ENCODE data around the gene NT5DC4. TPM values are rescaled to one million over a fixed set of nuclear protein-coding genes. Genes with fewer than 3 reads are reported as not detected.

Gene NT5DC4
- total RNA-seq, 1 donor from 2014 or later = not detected

GRCh38 chr2:112724591-112725525 is 4.0 kb downstream of the NT5DC4 start:
- no peak for ATAC-seq

DNA sequence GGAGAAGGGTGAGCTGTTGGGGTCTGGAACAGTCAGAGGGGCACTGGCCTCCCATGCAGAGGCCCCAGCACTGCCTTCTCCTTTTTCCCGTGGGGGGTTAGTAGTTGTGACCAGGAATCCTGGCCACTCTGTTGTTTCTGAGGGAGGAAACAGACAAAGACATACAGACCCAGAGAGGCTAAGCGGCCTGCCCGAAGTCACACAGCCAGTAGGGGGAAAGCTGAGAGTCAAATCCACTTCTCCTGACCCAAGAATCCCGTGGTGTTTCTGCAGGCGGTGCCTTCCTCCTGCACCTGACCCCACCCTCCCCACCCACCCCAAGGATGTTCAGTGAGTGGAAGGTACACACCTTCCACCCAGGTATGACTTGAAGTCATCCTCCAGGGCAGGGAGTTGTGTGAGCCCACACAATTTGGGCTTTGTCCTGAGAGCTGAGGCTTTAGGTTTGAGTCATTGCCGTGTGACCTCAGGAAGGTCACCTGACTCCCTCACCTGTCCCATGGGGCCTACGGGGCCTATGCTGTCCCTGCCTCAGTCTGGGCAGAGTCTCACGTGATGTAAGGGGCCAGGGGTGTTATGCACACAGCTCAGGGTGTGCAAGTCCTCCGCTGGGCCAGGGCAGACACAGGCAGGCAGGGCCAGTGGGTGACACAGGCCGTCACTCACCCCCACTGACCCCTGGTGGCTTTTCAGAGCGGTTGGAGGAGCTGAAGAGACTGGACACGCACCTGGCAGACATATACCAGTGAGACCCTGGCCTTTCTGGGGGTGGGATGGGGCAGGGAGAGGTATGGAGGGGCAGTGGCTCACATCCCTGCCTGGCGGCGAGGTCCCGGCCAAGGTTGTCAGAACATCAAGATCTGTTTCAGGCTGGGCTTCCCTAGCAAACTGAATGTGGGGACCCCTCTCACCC is 5.0 kb downstream of the NT5DC4 start:
- peak; percentile 50 for ATAC-seq

- ATAC-seq = peak; percentile 94
These were observed 5.8 kb downstream of the NT5DC4 start for GRCh38 chr2:112726487-112727190.

DNA sequence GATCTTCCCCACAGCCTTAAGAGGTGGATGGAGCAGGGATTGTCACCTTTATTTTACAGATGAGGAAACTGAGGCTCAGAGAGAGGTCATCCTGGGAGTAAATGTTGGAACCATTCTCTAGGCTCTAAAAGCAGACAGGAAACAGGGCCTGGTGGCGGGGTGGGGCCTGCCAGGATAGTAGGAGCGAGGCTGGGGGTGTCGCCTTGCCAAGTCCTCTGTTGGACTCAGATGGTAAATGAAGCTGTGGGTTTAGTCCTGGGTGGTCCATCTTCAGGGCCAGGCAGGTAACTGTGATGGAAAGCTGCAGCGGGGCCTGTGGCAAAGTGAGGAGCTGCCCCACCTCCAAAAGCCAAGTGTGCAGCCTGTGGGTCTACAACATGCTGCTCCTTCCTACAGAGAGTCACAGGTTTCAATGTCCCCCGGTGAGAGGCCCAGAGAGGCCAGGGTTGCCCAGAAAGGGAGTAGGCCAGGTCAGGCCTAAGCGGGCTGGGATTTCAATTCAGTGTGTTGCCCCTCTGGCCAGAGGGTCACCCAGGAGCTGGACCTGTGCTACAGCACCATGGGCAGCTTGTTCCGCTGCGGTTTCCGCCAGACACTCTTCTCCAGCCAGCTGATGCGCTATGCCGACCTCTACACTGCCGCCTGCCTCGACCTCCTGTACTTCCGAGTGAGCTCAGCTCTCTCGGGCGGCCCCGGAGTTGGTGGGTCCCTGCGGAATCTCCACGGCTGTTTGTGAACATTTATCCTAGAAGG is 6.6 kb downstream of the NT5DC4 start:
- no peak for ATAC-seq

- ATAC-seq = no peak
These were observed 7.2 kb downstream of the NT5DC4 start for GRCh38 chr2:112728029-112728362.

DNA sequence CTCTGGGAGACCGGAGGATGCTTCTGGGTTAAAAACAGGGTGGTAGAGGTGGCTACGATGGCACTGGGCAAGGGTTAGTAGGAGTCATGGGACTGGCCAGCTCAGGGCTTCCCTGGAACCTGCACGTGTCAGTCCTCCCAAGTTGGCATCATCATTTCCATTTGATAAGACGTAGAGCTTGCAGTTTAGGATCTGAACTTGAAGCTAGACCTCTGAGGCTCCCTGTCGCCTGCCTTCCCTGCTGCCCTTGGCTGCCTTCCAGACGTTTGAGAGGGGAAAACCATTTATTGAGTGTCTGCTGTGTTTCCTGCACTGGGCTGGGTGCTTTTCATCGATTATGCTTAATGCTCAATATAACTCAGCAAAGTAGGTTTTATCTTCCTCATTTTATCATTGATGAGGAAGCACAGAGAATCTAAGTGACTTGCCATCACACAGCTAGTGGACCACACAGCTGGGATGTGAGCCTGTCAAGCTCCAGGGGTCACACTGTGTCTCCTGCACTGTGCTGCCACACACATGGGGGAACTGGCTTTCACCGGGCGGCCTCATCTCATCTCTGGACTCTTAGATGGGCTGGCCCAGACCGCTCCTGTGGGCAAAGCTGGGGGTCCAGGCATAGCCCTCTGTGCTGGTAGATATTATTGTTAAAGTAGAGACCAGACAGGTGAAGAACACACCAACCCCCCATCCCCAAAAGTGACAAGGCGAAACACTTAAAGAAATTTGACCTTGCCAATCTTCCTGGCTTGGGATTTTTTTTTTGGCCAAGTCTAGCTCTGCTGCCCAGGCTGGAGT is 7.8 kb downstream of the NT5DC4 start:
- no peak for ATAC-seq

- no peak for ATAC-seq
These were observed 9.4 kb downstream of the NT5DC4 start for GRCh38 chr2:112730216-112730615.

GRCh38 chr2:112730791-112731190 is 10.0 kb downstream of the NT5DC4 start:
- ATAC-seq = no peak

DNA sequence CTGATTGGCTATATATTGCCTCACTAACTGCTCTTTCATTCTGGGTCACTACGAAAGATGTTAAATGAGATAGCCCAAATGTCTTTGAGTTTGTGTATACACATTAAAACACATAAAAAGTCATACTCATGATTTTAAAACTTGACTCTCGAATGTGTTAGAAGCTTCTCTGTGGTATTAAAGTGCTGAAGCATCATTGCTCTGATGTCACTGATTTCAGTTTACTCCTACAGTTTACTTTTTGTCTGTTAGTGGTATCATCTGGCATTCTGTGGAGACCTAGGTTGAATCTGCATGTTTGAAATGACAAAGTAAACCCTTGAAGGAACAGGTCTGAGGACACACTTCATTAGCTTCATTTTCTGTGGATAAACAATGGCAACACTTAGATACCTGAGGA is 10.7 kb downstream of the NT5DC4 start:
- ATAC-seq = no peak

- ATAC-seq = no peak
These were observed 12.6 kb downstream of the NT5DC4 start for GRCh38 chr2:112733456-112733855.

- ATAC-seq = no peak
These were observed 13.1 kb downstream of the NT5DC4 start for GRCh38 chr2:112733871-112734270.

GRCh38 chr2:112737542-112738232 is 16.9 kb downstream of the NT5DC4 start:
- no peak for ATAC-seq

DNA sequence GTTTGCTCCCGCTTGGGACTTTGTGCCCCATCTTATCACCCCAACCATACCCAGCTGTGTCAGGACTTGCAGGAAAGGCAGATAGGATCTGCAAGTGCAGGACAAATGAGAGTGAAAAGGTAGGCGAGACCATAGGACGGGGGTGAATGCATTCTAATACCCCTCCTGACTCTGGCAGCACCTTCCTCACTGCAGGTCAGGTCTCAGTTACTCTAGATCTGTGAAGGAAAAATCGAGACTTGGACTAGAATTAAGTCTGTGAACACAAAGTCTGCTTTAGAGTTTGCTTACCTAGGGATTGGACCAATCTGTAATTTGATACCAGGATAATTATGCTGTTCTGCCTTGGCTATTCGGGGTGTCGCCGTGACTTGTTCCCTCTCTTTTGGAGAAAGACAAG is 19.7 kb downstream of the NT5DC4 start:
- no peak for ATAC-seq

GRCh38 chr2:112749755-112750559 is 29.1 kb downstream of the NT5DC4 start:
- ATAC-seq = peak; percentile 82

DNA sequence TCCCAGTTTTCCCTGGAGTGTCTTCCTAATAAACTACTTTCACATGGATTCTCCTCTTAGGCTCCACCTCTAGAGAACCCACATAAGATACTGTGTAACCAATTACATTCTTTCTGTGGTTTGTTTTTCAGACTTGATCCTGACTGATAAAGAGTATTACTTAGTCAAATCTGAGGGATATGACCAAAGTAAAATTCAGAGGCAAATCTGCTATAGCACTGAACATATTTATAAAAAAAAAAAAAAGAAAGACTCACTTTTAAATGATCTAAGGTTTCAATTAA is 29.7 kb downstream of the NT5DC4 start:
- no peak for ATAC-seq

DNA sequence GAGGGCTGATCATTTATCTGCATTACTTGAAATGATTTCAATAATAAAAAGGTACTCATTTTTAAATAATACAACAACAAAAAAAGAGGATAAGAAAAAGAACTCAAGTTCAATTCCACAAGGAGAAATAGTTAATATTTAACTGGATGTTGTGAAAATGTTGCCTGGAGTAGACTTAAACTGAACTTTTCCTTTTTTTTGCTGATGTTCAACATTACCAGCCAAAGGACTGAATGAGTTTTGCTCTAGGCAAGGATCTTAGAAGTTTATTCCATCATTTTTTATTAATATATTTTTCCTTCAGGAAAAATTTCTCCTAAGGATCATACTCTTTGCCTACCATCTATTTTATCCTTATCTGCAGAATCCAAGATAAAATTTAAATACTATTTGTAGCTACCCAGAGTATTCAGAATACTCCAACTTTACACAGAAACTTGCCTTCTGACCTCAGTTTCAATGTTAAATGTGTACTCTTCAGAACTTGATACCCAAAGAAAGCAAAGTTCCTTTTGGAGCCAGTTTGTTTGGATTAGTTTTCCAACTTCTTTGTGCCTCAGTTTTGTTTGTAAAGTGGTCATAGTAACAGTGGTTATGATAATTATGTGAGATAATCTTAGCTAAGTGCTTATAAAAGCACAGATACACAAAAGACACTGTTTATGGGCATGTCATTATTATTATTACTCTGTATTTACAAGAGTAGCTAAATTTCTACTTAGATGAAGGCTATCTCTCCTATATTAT is 30.8 kb downstream of the NT5DC4 start:
- no peak for ATAC-seq

DNA sequence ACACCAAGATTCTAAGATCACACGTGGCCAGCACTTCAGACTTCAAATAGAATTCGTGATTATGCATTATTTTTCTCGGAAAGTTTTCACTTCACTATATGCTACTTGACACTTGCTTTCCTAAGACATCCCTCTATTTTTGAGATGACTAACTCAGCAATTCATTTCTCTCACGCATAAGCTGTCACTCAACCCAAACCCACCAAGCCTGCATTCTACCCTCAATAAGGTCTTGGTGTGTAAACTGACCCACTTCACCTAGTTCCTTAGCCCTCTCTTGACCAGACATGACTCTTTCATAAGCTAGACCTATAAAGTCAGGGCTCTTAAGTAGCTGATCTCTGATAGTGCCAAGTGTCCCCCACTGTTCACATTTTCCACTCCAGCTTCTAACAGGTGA is 31.8 kb downstream of the NT5DC4 start:
- ATAC-seq = no peak

GRCh38 chr2:112754564-112754963 is 33.7 kb downstream of the NT5DC4 start:
- peak; percentile 54 for ATAC-seq

DNA sequence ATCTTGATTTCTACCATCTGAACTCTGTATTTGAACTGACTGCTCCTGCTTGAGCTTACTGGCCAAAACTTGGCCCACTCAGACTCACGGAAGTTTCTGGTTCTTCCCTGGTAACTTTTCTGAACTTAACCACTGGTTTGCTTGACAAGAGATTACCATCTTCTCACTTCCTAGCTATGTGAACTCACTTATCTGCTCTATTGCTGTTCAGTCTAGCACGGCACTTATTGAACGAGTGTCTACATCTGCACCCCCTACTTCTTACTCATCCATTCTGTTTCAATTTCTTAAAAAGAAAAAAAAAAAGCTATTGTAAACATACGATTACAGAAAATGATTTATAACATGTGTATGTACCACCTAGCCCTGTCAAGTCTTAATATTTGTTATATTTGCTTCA is 34.6 kb downstream of the NT5DC4 start:
- no peak for ATAC-seq
